ENCODE data around the gene PDPK1. TPM values are rescaled to one million over a fixed set of nuclear protein-coding genes. Genes with fewer than 3 reads are reported as not detected.

The PDPK1 gene
- total and polyA plus RNA-seq, 11 donors, result 12.3 to 54.1 (median 35.7) TPM

GRCh38 chr16:2498531-2499253, 39.1 kb upstream of the PDPK1 start:
- no peaks in the 10 kb centered on the region for H3K27me3 ChIP-seq
- ATAC-seq, result peak in 3 of 4 donors; percentile 15 to 31 (median 24)
- TF ChIP-seq, protein P1, sequence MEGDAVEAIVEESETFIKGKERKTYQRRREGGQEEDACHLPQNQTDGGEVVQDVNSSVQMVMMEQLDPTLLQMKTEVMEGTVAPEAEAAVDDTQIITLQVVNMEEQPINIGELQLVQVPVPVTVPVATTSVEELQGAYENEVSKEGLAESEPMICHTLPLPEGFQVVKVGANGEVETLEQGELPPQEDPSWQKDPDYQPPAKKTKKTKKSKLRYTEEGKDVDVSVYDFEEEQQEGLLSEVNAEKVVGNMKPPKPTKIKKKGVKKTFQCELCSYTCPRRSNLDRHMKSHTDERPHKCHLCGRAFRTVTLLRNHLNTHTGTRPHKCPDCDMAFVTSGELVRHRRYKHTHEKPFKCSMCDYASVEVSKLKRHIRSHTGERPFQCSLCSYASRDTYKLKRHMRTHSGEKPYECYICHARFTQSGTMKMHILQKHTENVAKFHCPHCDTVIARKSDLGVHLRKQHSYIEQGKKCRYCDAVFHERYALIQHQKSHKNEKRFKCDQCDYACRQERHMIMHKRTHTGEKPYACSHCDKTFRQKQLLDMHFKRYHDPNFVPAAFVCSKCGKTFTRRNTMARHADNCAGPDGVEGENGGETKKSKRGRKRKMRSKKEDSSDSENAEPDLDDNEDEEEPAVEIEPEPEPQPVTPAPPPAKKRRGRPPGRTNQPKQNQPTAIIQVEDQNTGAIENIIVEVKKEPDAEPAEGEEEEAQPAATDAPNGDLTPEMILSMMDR (IDR thresholded peaks at IDR 0.05), result no peak
- no peak for TF ChIP-seq POLR2A (IDR thresholded peaks at IDR 0.05)
- intact Hi-C loops (cut with DNase I), result loop anchor here in 7 of 10 donors (5.0 to 10.0 kb wide), 6 partner anchors 64 to 304 kb away; partner anchors contain the start of genes ABCA3 (in 1 of the 7), CASKIN1 (in 1 of the 7) and CCNF (in 1 of the 7)
- H3K9me3 ChIP-seq, result no peaks in the 10 kb centered on the region
- peaks cover 0 to 53% (median 42%) of the 10 kb centered on the region in 12 donors for H3K4me1 ChIP-seq
- 67 to 79% (median 78%) methylated on average over 10 to 15 of the region's 15 CpGs for WGBS, 4 donors
- no peak overlapping the region for H3K4me3 ChIP-seq
- peak in 2 of 5 donors; percentile 74 to 77 for DNase-seq
- peaks cover 0 to 19% (median 3%) of the 10 kb centered on the region in 9 donors for H3K36me3 ChIP-seq
- H3K27ac ChIP-seq, result peak overlapping the region in 9 of 12 donors; percentile 22 to 60 (median 46)

DNA sequence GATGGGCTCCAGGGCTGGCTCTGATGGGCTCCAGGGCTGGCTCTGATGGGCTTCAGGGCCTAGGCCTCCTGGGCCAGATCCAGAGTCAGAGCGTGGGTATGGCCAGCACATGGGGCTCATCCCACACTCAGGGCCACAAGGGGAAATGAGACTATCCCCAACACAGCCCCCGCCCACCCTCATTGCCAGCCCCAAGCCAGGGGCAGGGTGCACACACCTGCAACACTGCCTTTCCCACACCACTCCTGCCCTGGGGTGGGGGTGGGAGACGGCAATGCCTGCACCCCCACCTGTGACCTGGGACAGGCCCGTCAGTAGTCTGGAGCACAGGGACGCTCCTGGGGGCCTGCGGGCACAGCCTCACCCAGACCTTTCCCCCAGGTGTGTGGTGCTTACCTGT, 38.4 kb upstream of the PDPK1 start:
- H3K36me3 ChIP-seq, result peaks cover 0 to 19% (median 3%) of the 10 kb centered on the region in 9 donors
- peak in 1 of 5 donors; percentile 54 for DNase-seq
- intact Hi-C loops (cut with DNase I), result loop anchor here in 7 of 10 donors (5.0 to 10.0 kb wide), 6 partner anchors 65 to 305 kb away; partner anchors contain the start of genes ABCA3 (in 1 of the 7), CASKIN1 (in 1 of the 7) and CCNF (in 1 of the 7)
- no peak for ATAC-seq
- no peak for TF ChIP-seq POLR2A (IDR thresholded peaks at IDR 0.05)
- TF ChIP-seq, protein P1 (IDR thresholded peaks at IDR 0.05), result no peak
- 93 to 100% (median 95%) methylated on average over 4 to 6 of the region's 6 CpGs for WGBS, 4 donors
- H3K4me1 ChIP-seq, result peaks cover 0 to 53% (median 42%) of the 10 kb centered on the region in 12 donors
- peak overlapping the region in 4 of 12 donors; percentile 46 to 60 (median 54) for H3K27ac ChIP-seq
- H3K4me3 ChIP-seq, result no peak overlapping the region
- H3K27me3 ChIP-seq, result no peaks in the 10 kb centered on the region
- H3K9me3 ChIP-seq, result no peaks in the 10 kb centered on the region

- Histone ChIP-seq H3K9me3 (no peaks in the 10 kb centered on the region), H3K27ac (no peak overlapping the region), H3K36me3 (peaks cover 0 to 19% (median 3%) of the 10 kb centered on the region in 9 donors), H3K27me3 (no peaks in the 10 kb centered on the region), H3K4me1 (peaks cover 0 to 55% (median 42%) of the 10 kb centered on the region in 12 donors), H3K4me3 (no peak overlapping the region)
- intact Hi-C loops (cut with DNase I), result loop anchor here (2.0 to 10.0 kb wide), 13 partner anchors 25 to 495 kb away; partner anchors contain the start of genes ABCA3 (in 8 of the 10), CCNF (in 5 of the 10), CASKIN1 (in 1 of the 10) and TBC1D24 (in 1 of the 10)
- WGBS, 4 donors, result 94 to 98% (median 95%) methylated on average over 11 to 29 of the region's 29 CpGs
- no peak for TF ChIP-seq POLR2A (IDR thresholded peaks at IDR 0.05)
- TF ChIP-seq, protein P1 (IDR thresholded peaks at IDR 0.05), result no peak
- ATAC-seq (no peak), DNase-seq (peak in 1 of 5 donors; percentile 58)
Observed at GRCh38 chr16:2499890-2500429, 37.9 kb upstream of the PDPK1 start.

Measured in heart left ventricle (tissue), 16 donors.